Activated T-cell treated with anti-CD3 and anti-CD28 coated beads, Interleukin-2, amount 50 U/mL, for 4 hours (primary cell): Measurements from ENCODE around the gene VEGFC. TPM values are rescaled to one million over a fixed set of nuclear protein-coding genes. Genes with fewer than 3 reads are reported as not detected.

Source experiments
- ATAC-seq, 2 donors: fragments of 200-7000 bp; cut with Tn5 transposase; one replicate each; pipeline ENCODE4 v1.10.0; 2021
- DNase-seq: peaks from one replicate; pipeline ENCODE4 v3.0.0-alpha.2; 2020
- H3K27me3 Mint-ChIP-seq: one replicate; pipeline ENCODE4 v1.8.0; 2021; ENCODE audit warnings: low read depth, mixed read lengths
- H3K36me3 Mint-ChIP-seq: one replicate; pipeline ENCODE4 v1.8.0; 2022; ENCODE audit warnings: mixed read lengths; ENCODE audit not compliant: insufficient read depth
- H3K4me1 Mint-ChIP-seq: one replicate; pipeline ENCODE4 v1.8.0; 2021; ENCODE audit warnings: low read depth, mixed read lengths
- H3K4me3 Mint-ChIP-seq: one replicate; pipeline ENCODE4 v1.8.0; 2021; ENCODE audit warnings: mild to moderate bottlenecking, moderate library complexity, mixed read lengths
- H3K9me3 Mint-ChIP-seq: one replicate; pipeline ENCODE4 v1.8.0; 2021; ENCODE audit warnings: mixed read lengths
- total RNA-seq, 3 donors: library from RNA; stranded (reverse); gene quantifications; one replicate each; pipeline ENCODE4 v1.2.1, GENCODE V29; 2021

The VEGFC gene
- total RNA-seq, 3 donors from 2014 or later = 0.11 to 0.14 TPM; not detected in 1

- peaks cover 23% of the 10 kb centered on the region for H3K27me3 Mint-ChIP-seq
Observed at GRCh38 chr4:176788971-176789370, 3.8 kb downstream of the VEGFC start.

GRCh38 chr4:176788248-176788647 is 4.5 kb downstream of the VEGFC start:
- H3K9me3 Mint-ChIP-seq = no peaks in the 10 kb centered on the region
- H3K36me3 Mint-ChIP-seq = no peaks in the 10 kb centered on the region
- no peak for ATAC-seq
- peaks cover 16% of the 10 kb centered on the region for H3K27me3 Mint-ChIP-seq
- no peak overlapping the region for H3K4me3 Mint-ChIP-seq
- DNase-seq = no peak
- peaks cover 6% of the 10 kb centered on the region for H3K4me1 Mint-ChIP-seq

More at GRCh38 chr4:176788971-176789370, 3.8 kb downstream of the VEGFC start:
- Mint-ChIP-seq H3K4me3 (no peak overlapping the region), H3K4me1 (peaks cover 7% of the 10 kb centered on the region), H3K36me3 (no peaks in the 10 kb centered on the region), H3K9me3 (no peaks in the 10 kb centered on the region)
- DNase-seq = no peak
- ATAC-seq = no peak

- H3K4me1 Mint-ChIP-seq = no peaks in the 10 kb centered on the region
- no peaks in the 10 kb centered on the region for H3K36me3 Mint-ChIP-seq
- ATAC-seq = no peak
- peaks cover 2% of the 10 kb centered on the region for H3K27me3 Mint-ChIP-seq
- H3K4me3 Mint-ChIP-seq = no peak overlapping the region
- H3K9me3 Mint-ChIP-seq = no peaks in the 10 kb centered on the region
- DNase-seq = no peak
Observed at GRCh38 chr4:176784816-176785215, 7.9 kb downstream of the VEGFC start.

- Mint-ChIP-seq H3K27me3 (peaks cover 2% of the 10 kb centered on the region), H3K4me1 (no peaks in the 10 kb centered on the region), H3K4me3 (no peak overlapping the region), H3K9me3 (no peaks in the 10 kb centered on the region), H3K36me3 (no peaks in the 10 kb centered on the region)
- ATAC-seq (no peak), DNase-seq (no peak)
Observed at GRCh38 chr4:176782794-176783193, 9.9 kb downstream of the VEGFC start.

DNA sequence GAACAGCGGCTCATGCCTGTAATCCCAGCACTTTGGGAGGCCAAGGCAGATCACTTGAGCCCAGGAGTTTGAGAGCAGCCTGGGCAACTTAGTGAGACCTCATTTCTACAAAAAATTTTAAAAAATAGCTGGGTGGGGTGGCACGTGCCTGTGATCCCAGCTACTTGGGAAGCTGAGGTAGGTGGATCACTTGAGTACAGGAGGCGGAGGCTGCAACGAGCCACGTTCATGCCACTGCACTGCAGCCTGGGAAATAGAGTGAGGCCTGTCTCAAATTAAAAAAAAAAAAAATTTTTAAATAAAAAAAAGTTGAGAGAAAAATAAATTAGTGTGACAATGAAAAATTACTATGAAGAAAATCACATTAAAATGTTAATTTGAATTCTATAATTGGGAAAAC is 10.5 kb downstream of the VEGFC start:
- no peak for ATAC-seq
- Mint-ChIP-seq H3K36me3 (no peaks in the 10 kb centered on the region), H3K4me3 (no peak overlapping the region), H3K9me3 (no peaks in the 10 kb centered on the region), H3K27me3 (peaks cover 2% of the 10 kb centered on the region), H3K4me1 (no peaks in the 10 kb centered on the region)
- no peak for DNase-seq

DNA sequence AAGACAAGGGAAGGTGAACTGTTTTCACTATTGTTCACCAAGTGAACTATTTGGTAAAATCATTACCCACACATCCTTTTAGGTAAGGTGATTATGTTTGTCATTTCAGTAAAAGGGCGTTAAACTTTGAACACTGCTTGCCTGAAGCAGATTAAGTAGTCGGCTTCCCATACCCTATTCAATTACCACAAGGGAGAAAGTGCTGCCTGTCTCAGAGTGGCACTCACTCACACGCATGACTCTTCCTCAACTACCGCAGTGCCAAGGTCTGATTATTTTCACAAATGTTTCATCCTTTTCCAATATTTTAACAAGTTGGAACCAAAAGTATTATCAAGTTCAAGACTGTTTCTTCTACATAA is 11.0 kb downstream of the VEGFC start:
- ATAC-seq (no peak), DNase-seq (no peak)
- Mint-ChIP-seq H3K27me3 (peaks cover 2% of the 10 kb centered on the region), H3K4me3 (no peak overlapping the region), H3K9me3 (no peaks in the 10 kb centered on the region), H3K4me1 (no peaks in the 10 kb centered on the region), H3K36me3 (no peaks in the 10 kb centered on the region)

DNA sequence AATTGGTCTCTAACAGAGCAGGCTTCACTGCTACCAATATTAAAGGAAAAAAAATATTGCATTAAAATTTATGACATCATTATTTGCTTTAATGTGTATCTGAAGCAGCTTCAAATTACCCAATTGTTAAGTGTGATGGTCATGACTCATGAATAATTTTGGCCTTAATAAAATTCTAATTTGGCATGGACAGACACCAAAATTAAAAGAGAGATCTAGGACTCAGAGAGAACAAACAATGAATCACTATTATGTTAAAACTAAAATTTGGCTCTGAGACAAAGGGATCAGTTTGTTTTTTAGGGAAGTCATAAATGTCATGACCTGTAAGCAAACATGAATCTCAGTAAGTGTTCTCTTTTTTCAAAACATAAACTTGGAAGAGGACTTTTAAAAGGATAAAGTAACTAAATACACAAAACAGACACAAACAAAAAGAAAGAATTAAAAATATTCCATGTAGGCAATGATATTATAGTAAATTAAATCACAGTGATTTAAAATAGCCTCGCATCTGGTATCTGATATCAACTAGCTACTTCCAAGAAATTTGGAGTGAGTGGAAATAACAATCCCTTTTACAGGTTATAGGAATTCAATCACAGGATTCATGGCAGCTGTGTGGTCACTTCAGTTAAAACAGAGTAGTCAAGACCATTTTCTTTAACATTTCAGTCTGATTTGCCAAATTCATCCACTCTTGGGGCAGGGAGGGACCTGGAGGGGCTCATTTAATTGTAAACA is 11.6 kb downstream of the VEGFC start:
- H3K27me3 Mint-ChIP-seq = peaks cover 2% of the 10 kb centered on the region
- no peaks in the 10 kb centered on the region for H3K9me3 Mint-ChIP-seq
- H3K4me3 Mint-ChIP-seq = no peak overlapping the region
- DNase-seq (no peak), ATAC-seq (no peak)
- no peaks in the 10 kb centered on the region for H3K4me1 Mint-ChIP-seq
- H3K36me3 Mint-ChIP-seq = no peaks in the 10 kb centered on the region

DNA sequence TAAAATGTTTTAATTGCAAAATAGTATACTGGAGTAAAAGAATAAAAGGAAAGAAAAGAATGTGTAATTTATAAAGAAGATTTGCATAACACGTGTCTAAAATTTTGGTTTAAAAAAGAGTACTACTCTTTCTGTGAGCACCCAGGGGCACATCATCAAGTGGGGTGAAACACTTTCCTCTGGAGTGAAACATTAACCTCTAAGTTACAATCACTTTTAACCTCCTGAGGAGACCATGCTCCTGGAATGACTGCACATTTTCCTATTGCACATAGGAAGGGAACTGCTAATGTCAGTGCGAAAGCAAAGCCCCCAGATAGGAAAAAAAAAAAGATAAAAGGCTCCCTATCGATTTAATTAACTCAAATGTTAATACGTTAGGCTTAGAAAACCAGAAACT is 13.3 kb downstream of the VEGFC start:
- Mint-ChIP-seq H3K4me1 (no peaks in the 10 kb centered on the region), H3K4me3 (no peak overlapping the region), H3K36me3 (no peaks in the 10 kb centered on the region), H3K27me3 (no peaks in the 10 kb centered on the region), H3K9me3 (no peaks in the 10 kb centered on the region)
- no peak for DNase-seq
- ATAC-seq = no peak

DNA sequence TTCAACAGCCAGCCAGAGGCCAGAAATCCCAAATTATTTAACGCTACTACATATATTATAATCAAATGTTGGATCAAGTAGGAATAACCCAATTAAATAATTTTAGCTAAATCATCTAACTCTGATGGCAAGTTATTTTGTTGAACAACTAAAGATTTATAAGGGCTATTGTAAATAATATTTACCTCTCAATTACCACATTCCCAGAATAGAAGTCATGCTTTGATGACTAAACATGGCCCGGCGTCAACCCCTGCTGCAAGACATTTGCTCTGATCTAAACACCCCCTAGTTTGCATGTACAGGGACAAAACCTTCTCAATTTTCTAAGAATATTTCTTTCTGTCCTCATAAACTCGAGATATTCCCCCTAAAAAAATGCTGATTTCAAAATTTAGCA is 14.2 kb downstream of the VEGFC start:
- Mint-ChIP-seq H3K4me3 (no peak overlapping the region), H3K27me3 (no peaks in the 10 kb centered on the region), H3K9me3 (no peaks in the 10 kb centered on the region), H3K4me1 (no peaks in the 10 kb centered on the region), H3K36me3 (no peaks in the 10 kb centered on the region)
- no peak for DNase-seq
- ATAC-seq = no peak

GRCh38 chr4:176778063-176778462 is 14.7 kb downstream of the VEGFC start:
- Mint-ChIP-seq H3K4me3 (no peak overlapping the region), H3K9me3 (no peaks in the 10 kb centered on the region), H3K27me3 (no peaks in the 10 kb centered on the region), H3K36me3 (no peaks in the 10 kb centered on the region), H3K4me1 (no peaks in the 10 kb centered on the region)
- no peak for DNase-seq
- no peak for ATAC-seq

- Mint-ChIP-seq H3K4me1 (no peaks in the 10 kb centered on the region), H3K27me3 (no peaks in the 10 kb centered on the region), H3K36me3 (no peaks in the 10 kb centered on the region), H3K9me3 (no peaks in the 10 kb centered on the region), H3K4me3 (no peak overlapping the region)
- DNase-seq (no peak), ATAC-seq (no peak)
Observed at GRCh38 chr4:176775338-176775737, 17.4 kb downstream of the VEGFC start.

DNA sequence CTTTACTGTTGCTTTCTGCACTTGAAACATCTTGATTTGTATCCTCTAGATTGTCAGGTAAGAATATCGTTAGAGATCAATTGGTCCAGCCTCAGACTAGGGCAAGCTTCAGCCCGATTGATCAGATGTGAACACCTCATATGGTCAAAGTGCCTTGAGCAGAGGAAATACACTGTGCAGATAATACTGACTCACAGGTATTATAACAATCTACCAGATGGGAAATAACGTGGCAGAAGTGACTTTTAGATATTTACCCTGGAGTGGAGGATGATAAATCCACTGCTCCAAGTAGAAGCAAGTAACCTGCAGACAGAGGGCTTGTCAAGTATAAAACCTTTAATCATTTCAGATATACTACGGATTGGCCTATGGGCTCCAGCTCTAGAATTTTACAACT is 17.9 kb downstream of the VEGFC start:
- DNase-seq = no peak
- no peaks in the 10 kb centered on the region for H3K27me3 Mint-ChIP-seq
- no peaks in the 10 kb centered on the region for H3K4me1 Mint-ChIP-seq
- H3K36me3 Mint-ChIP-seq = no peaks in the 10 kb centered on the region
- ATAC-seq = no peak
- H3K9me3 Mint-ChIP-seq = no peaks in the 10 kb centered on the region
- H3K4me3 Mint-ChIP-seq = no peak overlapping the region

DNA sequence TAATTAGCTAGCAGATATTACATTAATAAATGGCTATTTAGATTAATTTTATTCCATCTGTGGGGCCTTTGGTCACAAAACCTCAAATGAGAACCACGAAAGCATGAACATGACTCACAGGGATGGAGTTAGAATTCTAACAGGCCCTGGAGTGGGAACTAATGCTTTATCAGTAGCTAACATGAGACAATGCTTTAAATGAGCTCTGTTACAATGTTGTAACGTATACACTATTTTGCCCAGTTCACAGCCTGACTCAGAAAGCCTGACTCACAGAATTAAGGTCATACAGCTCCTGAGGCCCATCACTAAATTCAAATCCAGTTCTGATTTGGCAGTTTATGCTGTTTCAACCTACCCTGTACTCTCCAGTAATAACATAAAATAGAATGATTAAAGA is 23.2 kb downstream of the VEGFC start:
- no peaks in the 10 kb centered on the region for H3K27me3 Mint-ChIP-seq
- peaks cover 12% of the 10 kb centered on the region for H3K9me3 Mint-ChIP-seq
- H3K36me3 Mint-ChIP-seq = no peaks in the 10 kb centered on the region
- no peaks in the 10 kb centered on the region for H3K4me1 Mint-ChIP-seq
- no peak overlapping the region for H3K4me3 Mint-ChIP-seq
- ATAC-seq = no peak
- DNase-seq = no peak

DNA sequence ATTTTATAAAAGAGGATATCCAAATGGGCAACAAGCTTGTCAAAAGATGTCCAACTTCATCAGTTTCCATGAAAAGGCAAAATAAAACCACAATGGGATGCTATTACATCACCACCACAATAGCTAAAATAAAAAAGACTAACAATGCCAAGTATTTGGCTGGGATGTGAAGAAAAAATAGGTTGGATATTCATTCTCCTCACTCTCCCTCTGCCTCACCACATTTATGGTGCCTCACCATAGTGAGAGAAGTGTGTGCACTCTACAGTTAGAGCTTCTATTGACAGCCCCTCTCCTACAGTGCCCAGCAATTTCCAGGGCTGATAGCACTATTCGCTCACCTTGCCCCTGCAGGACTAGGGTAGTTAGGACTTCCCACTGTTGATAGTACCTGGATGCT is 25.5 kb downstream of the VEGFC start:
- DNase-seq = no peak
- no peak for ATAC-seq
- peaks cover 12% of the 10 kb centered on the region for H3K9me3 Mint-ChIP-seq
- H3K36me3 Mint-ChIP-seq = no peaks in the 10 kb centered on the region
- H3K27me3 Mint-ChIP-seq = no peaks in the 10 kb centered on the region
- no peaks in the 10 kb centered on the region for H3K4me1 Mint-ChIP-seq
- no peak overlapping the region for H3K4me3 Mint-ChIP-seq

DNA sequence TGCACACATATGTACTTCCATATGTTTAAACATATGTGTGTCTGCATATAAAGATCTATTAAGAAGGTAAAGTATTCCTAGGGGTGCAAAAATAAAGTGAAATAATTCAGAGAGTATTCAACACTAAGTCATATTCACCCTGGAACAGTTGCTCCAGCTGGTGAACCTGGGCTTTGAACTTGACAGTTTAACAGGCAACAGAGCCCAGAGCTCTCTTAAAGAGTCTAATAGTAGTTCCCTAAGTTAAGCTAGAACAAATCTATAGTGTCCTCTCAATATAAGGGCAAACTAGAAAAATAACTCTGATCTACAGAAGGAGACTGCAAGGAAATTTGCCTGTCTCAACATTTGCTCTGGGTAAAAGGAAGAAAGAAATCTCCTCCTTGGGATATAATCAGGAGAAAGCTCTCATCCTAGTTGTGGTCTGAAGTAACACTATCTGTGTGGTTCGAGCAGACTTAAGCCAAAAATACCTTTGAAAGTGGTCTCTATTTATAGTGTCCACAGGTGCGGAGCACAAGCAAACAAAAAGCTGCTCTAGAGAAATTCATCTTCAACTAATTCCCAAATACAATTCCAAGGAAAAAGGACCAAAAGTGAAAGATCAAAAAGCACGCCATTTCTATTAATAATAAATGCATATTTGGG is 29.9 kb downstream of the VEGFC start:
- Mint-ChIP-seq H3K27me3 (no peaks in the 10 kb centered on the region), H3K4me3 (no peak overlapping the region), H3K36me3 (no peaks in the 10 kb centered on the region), H3K9me3 (peaks cover 12% of the 10 kb centered on the region), H3K4me1 (no peaks in the 10 kb centered on the region)
- no peak for DNase-seq
- ATAC-seq = no peak
